Measurements from ENCODE around the gene BEX4. TPM values are rescaled to one million over a fixed set of nuclear protein-coding genes. Genes with fewer than 3 reads are reported as not detected.
"Not testable (repeated sequence)": the region's sequence is repeated elsewhere in the genome, so short reads cannot be mapped to it uniquely, and the experiment has no call there.

Gene BEX4
- total RNA-seq, 1 donor from 2014 or later: 80.8 TPM

GRCh38 chrX:103211012-103211715 lies 3.7 kb upstream of the BEX4 start:
- Histone ChIP-seq H3K27me3 (ENCODE audit: control insufficient read depth, insufficient read depth, low read length) (no peaks in the 10 kb centered on the region), H3K4me3 (ENCODE audit: low read depth, low read length) (no peak overlapping the region), H3K36me3 (ENCODE audit: control insufficient read depth, insufficient read depth, low read length) (no peaks in the 10 kb centered on the region)
- peak; percentile 56 for TF ChIP-seq CTCF (IDR thresholded peaks at IDR 0.05; ENCODE audit: insufficient read depth, low read length, poor library complexity, severe bottlenecking)
- DNase-seq (ENCODE audit: low read depth): no peak

GRCh38 chrX:103212749-103213457 lies 2.0 kb upstream of the BEX4 start:
- no peak for DNase-seq (ENCODE audit: low read depth)
- H3K36me3 ChIP-seq (ENCODE audit: control insufficient read depth, insufficient read depth, low read length): no peaks in the 10 kb centered on the region
- no peaks in the 10 kb centered on the region for H3K27me3 ChIP-seq (ENCODE audit: control insufficient read depth, insufficient read depth, low read length)
- no peak overlapping the region for H3K4me3 ChIP-seq (ENCODE audit: low read depth, low read length)
- TF ChIP-seq CTCF (IDR thresholded peaks at IDR 0.05; ENCODE audit: insufficient read depth, low read length, poor library complexity, severe bottlenecking): no peak

- no peaks in the 10 kb centered on the region for H3K27me3 ChIP-seq (ENCODE audit: control insufficient read depth, insufficient read depth, low read length)
- TF ChIP-seq CTCF (IDR thresholded peaks at IDR 0.05; ENCODE audit: insufficient read depth, low read length, poor library complexity, severe bottlenecking): no peak
- DNase-seq (ENCODE audit: low read depth): no peak
- H3K36me3 ChIP-seq (ENCODE audit: control insufficient read depth, insufficient read depth, low read length): no peaks in the 10 kb centered on the region
- peak overlapping the region; percentile 81 for H3K4me3 ChIP-seq (ENCODE audit: low read depth, low read length)
These were observed 600 bp downstream of the BEX4 start for GRCh38 chrX:103215425-103215991.

GRCh38 chrX:103220511-103221323 lies 5.8 kb downstream of the BEX4 start:
- Histone ChIP-seq H3K4me3 (ENCODE audit: low read depth, low read length) (peak overlapping the region; percentile 5), H3K27me3 (ENCODE audit: control insufficient read depth, insufficient read depth, low read length) (peaks cover 6% of the 10 kb centered on the region), H3K36me3 (ENCODE audit: control insufficient read depth, insufficient read depth, low read length) (no peaks in the 10 kb centered on the region)
- DNase-seq (ENCODE audit: low read depth): no peak
- TF ChIP-seq CTCF (IDR thresholded peaks at IDR 0.05; ENCODE audit: insufficient read depth, low read length, poor library complexity, severe bottlenecking): no peak

GRCh38 chrX:103225918-103226317 lies 11.0 kb downstream of the BEX4 start:
- DNase-seq (ENCODE audit: low read depth); H3K36me3 ChIP-seq (ENCODE audit: control insufficient read depth, insufficient read depth, low read length); H3K4me3 ChIP-seq (ENCODE audit: low read depth, low read length); H3K27me3 ChIP-seq (ENCODE audit: control insufficient read depth, insufficient read depth, low read length): not testable (repeated sequence)

- Histone ChIP-seq H3K27me3 (ENCODE audit: control insufficient read depth, insufficient read depth, low read length) (peaks cover 6% of the 10 kb centered on the region), H3K36me3 (ENCODE audit: control insufficient read depth, insufficient read depth, low read length) (no peaks in the 10 kb centered on the region), H3K4me3 (ENCODE audit: low read depth, low read length) (no peak overlapping the region)
- no peak for DNase-seq (ENCODE audit: low read depth)
- TF ChIP-seq CTCF (IDR thresholded peaks at IDR 0.05; ENCODE audit: insufficient read depth, low read length, poor library complexity, severe bottlenecking): no peak
These were observed 18.4 kb downstream of the BEX4 start for GRCh38 chrX:103233263-103233662.
